GM18868 (cell line): ENCODE measurements around the gene TRPC4.
"Not testable (repeated sequence)": the region's sequence is repeated elsewhere in the genome, so short reads cannot be mapped to it uniquely, and the experiment has no call there.

Experiments
- ATAC-seq: cut with Tn5 transposase; IDR thresholded peaks from one replicate; pipeline ENCODE4 v1.9.1; 2021; ENCODE audit warnings: mild to moderate bottlenecking, moderate library complexity; ENCODE audit not compliant: unreplicated experiment

Gene TRPC4

GRCh38 chr13:37835392-37835791 is 34.2 kb downstream of the TRPC4 start:
- ATAC-seq = no peak

GRCh38 chr13:37833411-37833810 is 36.2 kb downstream of the TRPC4 start:
- no peak for ATAC-seq

- ATAC-seq = no peak
These were observed 53.3 kb downstream of the TRPC4 start for GRCh38 chr13:37816276-37816675.

GRCh38 chr13:37811441-37811840 is 58.1 kb downstream of the TRPC4 start:
- ATAC-seq = no peak

- ATAC-seq = no peak
These were observed 62.9 kb downstream of the TRPC4 start for GRCh38 chr13:37806666-37807065.

GRCh38 chr13:37797631-37798030 is 71.9 kb downstream of the TRPC4 start:
- no peak for ATAC-seq

GRCh38 chr13:37796795-37797194 is 72.8 kb downstream of the TRPC4 start:
- ATAC-seq = not testable (repeated sequence)

- ATAC-seq = no peak
These were observed 74.2 kb downstream of the TRPC4 start for GRCh38 chr13:37795326-37795725.

- no peak for ATAC-seq
These were observed 77.9 kb downstream of the TRPC4 start for GRCh38 chr13:37791699-37792098.

GRCh38 chr13:37788346-37788745 is 81.2 kb downstream of the TRPC4 start:
- ATAC-seq = no peak

GRCh38 chr13:37777676-37778075 is 91.9 kb downstream of the TRPC4 start:
- no peak for ATAC-seq

- ATAC-seq = no peak
These were observed 93.7 kb downstream of the TRPC4 start for GRCh38 chr13:37775871-37776270.

- ATAC-seq = no peak
These were observed 96.9 kb downstream of the TRPC4 start for GRCh38 chr13:37772644-37773043.

- ATAC-seq = no peak
These were observed 100.0 kb downstream of the TRPC4 start for GRCh38 chr13:37769545-37769944.

GRCh38 chr13:37769078-37769477 is 100.5 kb downstream of the TRPC4 start:
- ATAC-seq = no peak

- ATAC-seq = no peak
These were observed 103.1 kb downstream of the TRPC4 start for GRCh38 chr13:37766502-37766901.

- no peak for ATAC-seq
These were observed 114.2 kb downstream of the TRPC4 start for GRCh38 chr13:37755349-37755748.

GRCh38 chr13:37753776-37754175 is 115.8 kb downstream of the TRPC4 start:
- no peak for ATAC-seq

GRCh38 chr13:37752146-37752545 is 117.4 kb downstream of the TRPC4 start:
- ATAC-seq = no peak

- ATAC-seq = no peak
These were observed 118.5 kb downstream of the TRPC4 start for GRCh38 chr13:37751025-37751424.

- no peak for ATAC-seq
These were observed 120.7 kb downstream of the TRPC4 start for GRCh38 chr13:37748913-37749312.

GRCh38 chr13:37747071-37747612 is 122.4 kb downstream of the TRPC4 start:
- no peak for ATAC-seq

GRCh38 chr13:37741536-37741935 is 128.0 kb downstream of the TRPC4 start:
- ATAC-seq = no peak
